ENCODE measurements around the gene CACUL1. TPM values are rescaled to one million over a fixed set of nuclear protein-coding genes. Genes with fewer than 3 reads are reported as not detected.
"Not testable (repeated sequence)": the region's sequence is repeated elsewhere in the genome, so short reads cannot be mapped to it uniquely, and the experiment has no call there.

CACUL1 gene
- polyA plus RNA-seq, 3 donors: 23.8 to 26.8 (median 24.6) TPM

DNA sequence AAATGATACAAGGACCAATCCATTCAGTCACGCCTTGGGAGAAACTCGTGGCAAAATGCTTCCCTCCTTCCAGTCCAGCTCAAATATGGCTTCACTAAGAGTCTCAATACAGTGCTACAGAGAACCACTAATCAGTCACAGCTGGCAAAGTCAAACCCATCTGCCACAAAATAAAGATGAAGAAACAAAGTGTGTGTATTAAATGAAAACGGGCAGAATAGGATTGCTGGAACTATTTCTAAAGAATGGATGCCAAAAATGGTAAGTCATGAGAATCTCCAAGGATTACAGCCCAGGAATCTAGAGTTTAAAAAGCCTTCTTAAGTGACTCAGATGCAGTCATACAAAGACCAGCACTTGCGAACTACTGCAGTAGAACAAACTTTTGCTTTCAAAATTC, 61.9 kb downstream of the CACUL1 start:
- DNase-seq (ENCODE audit: low read depth in 3 of 3, low spot score in 2 of 3): no peak

DNA sequence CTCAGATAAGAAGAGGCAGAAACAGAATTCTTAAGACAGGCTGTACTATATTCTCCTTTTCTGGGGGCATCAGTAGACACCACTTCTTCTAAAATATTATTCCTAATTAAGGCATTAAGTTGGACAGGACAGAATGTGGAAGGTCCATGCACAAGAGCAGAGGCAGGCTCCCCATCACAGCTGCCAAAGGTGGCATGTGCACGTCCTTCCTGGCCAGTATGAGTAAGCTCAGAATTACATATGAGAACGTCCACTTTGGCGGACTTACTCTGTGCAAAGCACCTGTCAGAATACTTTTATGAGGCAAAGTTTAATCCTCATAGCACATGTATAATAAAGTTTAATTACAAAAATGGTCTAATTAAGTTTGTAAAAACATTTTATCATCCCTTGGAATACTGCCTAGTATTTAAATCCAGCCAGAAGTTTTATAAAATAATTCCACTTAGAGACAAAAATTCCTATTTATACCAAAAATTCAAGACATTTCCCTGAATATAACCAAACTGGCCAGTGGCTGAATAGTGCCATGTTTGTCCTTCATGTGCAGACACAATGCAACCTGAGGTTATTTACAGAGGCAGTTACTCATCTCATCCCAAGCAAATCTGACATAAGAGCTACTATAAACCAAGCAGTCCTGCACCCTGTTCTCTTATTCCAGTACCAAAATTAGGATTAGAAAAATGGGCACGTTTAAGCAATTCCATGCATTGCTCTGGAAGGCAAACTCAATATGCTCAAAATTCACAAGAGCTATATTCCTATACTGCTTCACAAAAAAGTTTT, 65.5 kb downstream of the CACUL1 start:
- no peak for DNase-seq (ENCODE audit: low read depth in 3 of 3, low spot score in 2 of 3)

DNA sequence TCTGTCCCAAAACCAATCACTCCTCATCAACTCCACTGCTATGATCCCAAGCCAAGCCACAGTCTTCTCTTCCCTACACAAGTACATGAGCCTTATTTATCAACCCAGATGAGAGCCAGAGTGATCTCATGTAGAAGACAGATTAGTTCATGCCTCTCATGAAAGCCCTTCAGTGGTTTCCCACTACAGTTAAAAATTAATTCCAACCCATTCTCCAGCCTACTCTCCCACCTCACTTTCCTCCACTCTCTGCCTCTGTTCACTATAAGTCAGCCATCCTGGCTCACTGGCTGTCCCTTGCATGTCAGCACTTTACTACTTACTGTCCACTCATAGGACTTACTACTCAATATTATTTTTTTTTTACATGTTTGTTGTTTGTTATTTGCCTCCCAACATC, 67.3 kb downstream of the CACUL1 start:
- no peak for DNase-seq (ENCODE audit: low read depth in 3 of 3, low spot score in 2 of 3)

DNA sequence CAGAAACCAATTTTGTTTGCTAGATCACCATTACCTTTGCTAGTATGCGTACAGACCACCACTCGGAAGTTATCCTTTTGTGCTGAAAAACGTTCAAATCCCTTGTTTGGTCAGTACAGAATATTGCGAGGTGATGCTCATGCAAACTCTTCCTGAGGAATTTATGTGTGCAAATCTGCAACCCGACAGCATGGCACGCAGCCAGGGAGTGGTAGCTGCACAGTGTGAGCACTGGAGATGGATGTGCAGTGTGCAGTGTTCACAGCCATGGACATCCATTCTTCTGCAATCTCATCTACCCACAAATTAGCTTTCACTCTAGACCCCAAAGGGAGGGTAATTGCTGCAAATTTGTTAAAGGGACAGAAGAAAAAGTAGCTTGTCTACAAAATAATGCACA, 72.2 kb downstream of the CACUL1 start:
- no peak for DNase-seq (ENCODE audit: low read depth in 3 of 3, low spot score in 2 of 3)

DNA sequence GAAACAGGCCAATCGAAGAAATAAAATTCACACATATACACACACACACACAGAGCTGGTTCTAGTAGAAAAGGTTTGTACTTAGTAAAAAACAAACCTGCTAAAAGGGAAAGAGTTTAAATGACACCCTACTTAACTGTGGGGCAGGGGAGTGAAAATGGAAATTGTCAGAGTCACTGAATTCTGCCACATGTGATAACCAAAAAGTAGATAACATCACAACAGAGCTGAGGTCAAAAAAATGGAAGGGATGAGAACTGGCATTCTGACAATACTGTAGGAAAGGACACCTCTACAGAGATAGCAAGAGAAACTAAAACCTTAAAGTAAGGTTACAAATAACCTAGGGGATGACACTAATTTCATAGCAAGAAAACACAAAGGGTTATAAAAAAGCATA, 74.6 kb downstream of the CACUL1 start:
- DNase-seq (ENCODE audit: low read depth in 3 of 3, low spot score in 2 of 3): no peak

DNA sequence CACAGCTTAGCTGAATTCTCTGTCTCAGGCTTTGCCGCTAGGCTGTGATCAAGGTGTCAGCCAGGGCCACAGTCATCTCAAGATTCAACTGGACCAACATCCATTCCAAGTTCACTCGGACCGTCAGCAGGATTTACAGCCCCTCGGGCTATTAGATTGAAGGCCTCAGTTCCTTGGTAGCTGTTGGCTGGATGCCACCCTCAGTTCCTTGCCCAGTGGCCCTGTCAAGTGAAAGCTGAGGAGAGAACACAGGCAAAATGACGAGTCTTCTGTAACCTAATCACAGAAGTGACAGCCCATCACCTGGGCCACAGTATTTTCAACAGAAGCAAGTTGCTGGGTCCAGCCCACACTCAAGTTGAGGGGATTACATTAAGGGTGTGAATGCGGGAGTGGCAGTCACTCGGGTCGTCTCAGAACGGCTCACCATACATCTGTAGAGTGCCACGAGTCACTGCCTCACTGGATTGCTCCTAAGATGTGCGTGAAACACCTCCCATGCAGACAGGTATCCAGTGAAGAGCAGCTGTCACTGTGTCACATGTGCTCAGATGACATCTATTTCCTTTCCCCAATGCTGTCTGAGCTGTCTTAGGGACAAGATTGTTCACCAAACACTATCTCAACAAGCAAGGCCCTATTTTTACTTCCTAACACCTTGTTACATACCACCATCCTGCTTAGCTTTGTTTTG, 80.4 kb downstream of the CACUL1 start:
- no peak for DNase-seq (ENCODE audit: low read depth in 3 of 3, low spot score in 2 of 3)

DNA sequence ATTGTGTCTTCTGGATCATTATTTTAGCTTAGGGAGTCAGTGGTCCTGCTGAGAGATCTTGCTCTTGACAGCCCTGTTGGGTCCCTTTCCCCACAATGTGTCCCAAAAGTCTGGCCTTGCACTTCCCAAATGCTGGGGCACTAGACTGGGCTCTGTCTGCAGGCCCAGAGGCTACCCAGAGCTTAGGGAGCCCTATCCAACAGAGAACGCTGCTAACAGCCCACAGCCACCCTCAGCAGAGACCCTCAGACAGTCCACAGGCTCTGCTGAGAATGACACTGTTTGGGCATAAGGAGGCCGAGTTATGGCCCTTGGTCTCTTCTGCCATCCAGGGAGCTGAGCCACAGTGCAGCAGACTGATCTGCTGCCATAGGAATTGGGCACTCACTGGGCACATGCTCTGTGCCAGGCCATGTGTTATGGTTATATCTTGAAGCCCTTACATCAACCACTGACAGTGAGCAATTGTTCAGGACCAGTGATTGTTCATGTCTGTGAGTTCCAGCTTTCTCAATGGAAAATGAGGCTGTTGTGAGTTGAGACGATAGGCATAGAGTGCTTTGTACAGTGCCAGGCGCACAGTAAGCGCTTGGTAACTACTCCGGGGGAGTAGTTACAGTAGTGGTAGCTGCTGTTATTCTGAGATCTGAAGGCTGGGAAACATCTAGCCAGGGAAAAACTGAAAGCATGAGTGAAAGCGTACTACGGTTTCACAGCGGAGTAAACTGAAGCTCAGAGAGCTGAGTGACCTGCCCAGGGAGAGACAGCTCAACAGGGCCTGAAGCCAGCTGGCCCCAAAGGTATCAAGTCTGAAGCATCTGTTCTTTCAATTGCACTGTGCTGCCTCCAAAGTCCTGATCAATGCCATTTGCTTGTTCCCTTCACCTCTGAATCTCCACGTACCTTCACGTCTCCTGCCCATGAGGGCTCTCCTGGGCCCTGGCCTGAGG, 81.7 kb downstream of the CACUL1 start:
- no peak for DNase-seq (ENCODE audit: low read depth in 3 of 3, low spot score in 2 of 3)

DNA sequence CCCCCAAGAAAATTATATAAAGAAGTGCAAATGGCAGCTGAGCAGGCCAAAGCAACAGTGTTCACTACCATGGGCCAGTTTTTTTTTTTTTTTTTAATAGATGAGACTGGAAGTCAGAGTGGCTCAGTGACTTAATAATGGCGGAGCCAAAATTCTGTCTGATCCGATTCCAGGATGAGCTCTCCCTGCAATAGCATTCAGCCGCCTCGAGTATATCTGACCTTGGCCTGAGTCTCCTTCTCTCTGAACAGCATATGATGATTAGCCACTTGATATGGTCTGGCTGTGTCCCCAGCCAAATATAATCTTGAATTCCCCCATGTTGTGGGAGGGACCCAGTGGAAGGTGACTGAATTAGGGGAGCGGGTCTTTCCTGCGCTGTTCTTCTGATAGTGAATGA, 82.6 kb downstream of the CACUL1 start:
- DNase-seq (ENCODE audit: low read depth in 3 of 3, low spot score in 2 of 3): no peak

DNA sequence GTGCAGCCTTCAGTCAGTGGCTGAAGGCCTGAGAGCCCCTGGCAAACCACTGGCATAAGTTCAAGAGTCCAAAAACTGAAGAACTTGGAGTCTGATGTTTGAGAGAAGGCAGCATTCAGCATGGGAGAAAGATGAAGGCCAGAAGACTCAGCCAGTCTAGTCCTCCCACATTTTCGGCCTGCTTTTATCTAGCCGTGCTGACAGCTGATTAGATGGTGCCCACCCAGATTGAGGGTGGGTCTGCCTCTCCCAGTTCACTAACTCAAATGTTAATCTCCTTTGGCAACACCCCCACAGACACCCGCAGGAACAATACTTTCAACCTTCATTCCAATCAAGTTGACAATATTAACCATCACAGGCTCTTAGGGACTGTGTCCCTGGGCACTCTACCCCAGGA, 83.5 kb downstream of the CACUL1 start:
- not testable (repeated sequence) for DNase-seq (ENCODE audit: low read depth in 3 of 3, low spot score in 2 of 3)

DNA sequence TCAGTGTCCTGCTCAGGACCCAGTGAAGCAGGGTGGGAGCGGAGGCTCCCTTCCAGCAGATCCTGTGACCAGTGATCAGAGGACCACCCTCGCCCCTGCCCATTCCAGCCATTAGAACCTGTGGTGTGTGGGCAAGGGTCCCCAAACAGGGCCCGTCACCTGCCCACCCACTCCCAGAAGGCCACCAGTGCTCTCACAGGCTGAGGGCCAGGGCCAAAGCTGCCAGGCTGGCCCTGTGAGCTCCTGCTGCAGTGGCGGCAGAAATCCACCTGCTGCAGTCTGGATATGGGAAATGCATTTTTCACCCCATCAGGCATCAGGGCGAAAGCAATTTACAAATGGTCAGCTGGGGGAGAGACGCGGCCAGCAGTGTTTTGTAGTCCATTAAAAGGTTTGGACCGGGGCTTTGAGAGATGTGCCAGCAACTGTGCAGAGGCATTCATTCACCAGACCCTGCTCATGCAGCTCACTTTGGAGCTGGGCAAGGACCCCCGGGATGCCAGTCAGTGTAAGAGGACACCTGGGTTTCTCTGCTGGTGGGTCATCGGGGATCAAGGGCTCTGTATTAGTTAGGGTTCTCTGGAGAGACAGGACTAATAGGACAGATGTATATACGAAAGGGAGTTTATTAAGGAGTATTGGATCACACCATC, 84.2 kb downstream of the CACUL1 start:
- no peak for DNase-seq (ENCODE audit: low read depth in 3 of 3, low spot score in 2 of 3)

DNA sequence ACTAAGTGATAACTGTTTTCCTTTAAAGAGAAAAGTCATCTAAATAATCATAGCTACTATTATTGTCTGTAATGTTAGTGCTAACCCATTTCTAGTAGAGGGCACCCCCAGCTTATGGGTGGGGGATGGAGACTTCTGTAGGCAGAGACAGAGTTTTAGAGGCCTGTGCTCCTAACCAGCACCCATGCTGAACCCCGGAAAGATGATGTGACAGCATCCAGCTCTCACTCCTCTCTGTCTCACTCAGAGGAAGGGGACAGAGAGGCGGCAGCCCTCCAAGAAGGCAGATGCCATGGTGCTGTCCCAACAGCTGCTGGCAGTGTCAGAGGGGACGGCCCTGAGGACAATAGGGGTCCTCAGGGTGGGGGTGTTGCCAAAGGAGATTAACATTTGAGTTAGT, 84.9 kb downstream of the CACUL1 start:
- no peak for DNase-seq (ENCODE audit: low read depth in 3 of 3, low spot score in 2 of 3)

DNA sequence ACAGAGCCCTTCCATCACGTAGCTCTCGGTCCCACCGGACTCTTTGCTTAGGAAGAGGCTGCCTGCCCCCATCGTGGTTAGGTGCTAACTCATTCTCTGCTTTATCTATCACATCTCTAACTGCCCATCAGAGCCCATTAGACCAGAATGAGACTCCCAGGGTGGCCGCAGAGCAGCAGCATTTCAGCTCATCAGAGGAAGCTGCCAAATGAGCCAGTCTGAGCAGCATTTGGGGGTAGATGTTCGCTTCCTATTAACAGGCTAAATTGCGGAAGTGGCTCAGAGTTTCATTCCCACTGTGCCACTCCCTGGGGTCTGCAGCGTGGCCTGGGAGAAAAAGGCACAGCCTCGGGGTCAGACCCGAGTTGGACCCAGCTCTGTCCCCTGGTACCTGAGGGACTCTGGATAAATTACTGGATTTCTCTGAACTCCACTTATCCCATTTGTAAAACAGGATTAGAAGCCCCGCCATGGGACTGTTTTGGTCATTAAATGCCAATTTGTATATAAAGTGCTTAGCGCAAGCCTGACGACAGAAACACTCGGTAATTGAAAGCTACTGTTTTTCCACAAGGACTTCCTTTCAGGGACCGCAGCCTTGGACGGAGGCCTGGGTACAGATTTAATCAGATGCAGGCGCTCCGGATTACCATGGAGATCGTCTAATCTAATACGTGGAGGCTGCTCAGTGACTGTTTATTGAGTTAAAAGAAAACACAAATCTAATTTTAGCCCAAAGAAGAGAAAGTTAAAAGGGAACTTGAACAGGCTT, 85.6 kb downstream of the CACUL1 start:
- DNase-seq (ENCODE audit: low read depth in 3 of 3, low spot score in 2 of 3): peak in 2 of 3 donors; percentile 33 to 36

DNA sequence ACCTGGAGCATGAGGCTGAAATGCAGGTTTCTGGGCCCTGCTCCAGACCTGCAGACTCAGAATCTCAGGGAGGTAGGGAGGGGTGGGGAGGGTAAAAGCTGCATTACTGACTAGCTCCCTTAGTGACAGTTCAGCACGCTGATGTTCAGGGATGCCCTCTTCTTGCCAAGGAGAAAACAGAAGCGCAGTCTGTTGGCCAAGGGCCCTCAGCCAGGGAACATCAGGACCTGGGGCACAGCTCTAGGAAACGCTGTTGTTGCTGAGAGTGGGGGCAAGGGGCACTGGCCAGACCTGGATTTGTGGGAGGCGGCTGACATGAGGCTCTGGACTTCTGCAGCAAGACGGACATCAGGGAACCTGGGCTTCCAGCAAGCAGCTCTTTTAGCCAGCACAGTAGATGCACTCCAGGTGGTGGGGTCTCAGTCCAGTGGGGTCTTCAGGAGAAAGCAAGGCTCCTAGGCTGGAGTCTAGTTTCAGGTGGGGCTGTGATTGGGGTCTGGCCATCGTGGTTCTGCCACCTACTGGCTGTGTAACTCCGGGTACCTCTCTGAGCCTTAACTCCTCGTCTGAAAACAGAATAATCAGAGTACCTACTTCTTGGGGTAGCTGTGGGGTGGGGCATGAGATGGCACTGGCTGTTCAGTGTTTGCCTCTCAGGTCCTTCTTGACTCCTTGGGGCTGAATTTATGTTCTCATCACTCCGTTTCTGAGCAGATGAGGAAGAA, 86.4 kb downstream of the CACUL1 start:
- no peak for DNase-seq (ENCODE audit: low read depth in 3 of 3, low spot score in 2 of 3)

DNA sequence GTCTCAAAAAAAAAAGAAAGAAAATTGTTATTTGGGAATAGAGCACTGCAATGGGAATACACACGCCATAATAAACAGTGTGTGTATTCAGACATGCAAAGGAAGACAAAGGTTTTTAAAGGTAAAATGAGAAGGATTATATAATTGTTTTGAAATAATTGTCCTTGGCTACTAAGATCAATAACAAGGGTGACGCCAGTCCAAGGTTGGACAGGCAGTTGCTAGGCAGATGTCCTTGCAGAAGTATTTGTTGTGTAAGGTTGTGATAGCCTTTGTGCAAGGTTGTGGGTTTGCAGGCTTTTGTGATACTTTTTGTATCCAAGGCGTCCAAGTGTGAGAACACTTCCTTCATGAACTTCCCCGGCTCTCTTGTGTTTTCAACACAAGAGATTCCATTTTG, 87.0 kb downstream of the CACUL1 start:
- DNase-seq (ENCODE audit: low read depth in 3 of 3, low spot score in 2 of 3): no peak

DNA sequence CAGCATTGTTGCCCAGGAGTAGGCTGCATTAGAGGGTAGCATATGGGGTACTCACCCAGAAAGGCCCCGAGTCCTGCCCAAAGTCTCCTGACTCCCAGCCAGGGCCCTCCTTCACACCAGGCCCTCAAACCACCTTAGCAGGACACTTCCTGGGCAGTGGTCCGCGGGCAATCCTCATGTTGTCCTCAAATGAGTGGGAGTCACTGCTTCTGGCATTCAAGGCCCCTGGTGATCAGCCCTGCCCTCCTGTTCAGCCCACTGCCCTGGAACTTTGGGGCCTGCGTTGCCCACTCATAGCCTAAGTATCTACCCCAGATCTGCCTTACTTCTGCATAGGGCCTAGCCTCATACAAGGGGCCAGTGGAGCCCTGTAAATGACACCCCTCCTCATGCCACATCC, 88.4 kb downstream of the CACUL1 start:
- DNase-seq (ENCODE audit: low read depth in 3 of 3, low spot score in 2 of 3): no peak

DNA sequence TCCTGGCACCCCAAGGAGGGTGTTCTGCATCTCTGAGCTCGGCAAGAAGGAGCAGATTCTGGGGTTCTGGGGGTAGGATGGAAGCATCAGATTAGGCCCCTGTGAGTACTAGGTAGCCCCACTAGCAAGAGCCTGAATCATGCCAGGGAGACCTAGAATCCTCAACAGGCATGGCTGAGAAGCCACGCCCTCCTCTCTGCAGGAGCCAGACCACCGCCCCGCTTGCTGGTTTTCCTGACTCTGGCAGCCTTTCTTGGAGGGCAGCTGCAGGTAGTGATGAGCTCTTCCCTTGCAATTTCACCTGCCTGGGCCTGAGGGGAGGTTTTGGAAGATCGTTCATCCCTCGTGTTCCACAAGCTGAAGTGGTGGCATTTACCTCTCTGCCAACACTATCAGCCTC, 90.4 kb downstream of the CACUL1 start:
- no peak for DNase-seq (ENCODE audit: low read depth in 3 of 3, low spot score in 2 of 3)

DNA sequence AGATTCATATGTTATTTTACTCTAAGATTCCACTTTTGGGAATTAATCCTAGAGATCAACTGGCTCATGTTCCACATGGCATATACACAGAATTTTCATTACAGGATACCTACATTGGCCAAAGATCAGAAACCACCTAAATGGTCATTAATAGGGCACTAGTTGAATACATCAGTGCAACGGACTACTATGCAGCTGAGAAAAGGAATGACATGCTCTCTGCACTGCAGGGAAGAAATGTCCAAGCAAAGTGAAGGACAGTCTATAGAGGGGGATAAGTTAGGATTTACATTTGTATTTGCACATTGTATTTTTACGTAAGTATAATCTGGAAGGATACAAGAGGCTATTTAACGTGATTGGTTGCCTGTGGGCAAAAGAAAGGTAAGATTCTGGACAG, 91.6 kb downstream of the CACUL1 start:
- DNase-seq (ENCODE audit: low read depth in 3 of 3, low spot score in 2 of 3): no peak

DNA sequence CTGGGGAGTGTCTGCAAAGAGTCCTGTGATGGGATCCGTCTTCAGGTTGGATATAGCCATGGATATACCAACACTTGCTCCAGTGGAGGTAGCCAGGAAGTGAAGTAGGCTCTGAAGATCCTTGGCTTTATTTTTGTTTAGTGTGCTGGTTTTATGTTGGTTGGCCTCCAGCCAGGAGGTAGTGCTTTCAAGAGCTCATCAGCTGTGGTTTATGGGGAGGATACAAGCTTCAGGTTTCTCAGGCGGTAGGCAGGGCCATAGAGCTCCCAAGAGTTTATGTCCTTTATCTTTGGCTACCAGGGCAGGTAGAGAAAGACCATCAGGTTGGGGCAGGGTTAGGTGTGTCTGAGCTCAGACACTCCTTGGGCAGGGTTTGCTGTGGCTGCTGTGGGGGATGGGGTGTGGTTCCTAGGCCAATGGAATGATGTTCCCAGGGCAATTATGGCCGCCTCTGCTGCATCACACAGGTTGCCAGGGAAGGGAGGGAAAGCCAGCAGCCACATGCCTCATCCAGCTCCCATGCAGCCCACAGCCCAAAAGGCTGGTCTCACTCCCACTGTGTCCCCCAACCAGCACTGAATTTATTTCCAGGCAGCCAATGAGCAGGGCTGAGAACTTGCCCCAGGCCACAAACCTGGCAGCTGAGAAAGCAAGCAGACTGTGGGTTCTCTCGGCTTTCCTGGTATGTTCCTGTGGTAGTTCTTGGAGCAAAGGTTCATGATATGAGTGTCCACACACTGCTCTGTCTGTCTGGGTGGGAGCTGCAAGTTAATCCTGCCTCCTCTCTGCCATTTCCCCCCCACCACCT, 92.3 kb downstream of the CACUL1 start:
- no peak for DNase-seq (ENCODE audit: low read depth in 3 of 3, low spot score in 2 of 3)

DNA sequence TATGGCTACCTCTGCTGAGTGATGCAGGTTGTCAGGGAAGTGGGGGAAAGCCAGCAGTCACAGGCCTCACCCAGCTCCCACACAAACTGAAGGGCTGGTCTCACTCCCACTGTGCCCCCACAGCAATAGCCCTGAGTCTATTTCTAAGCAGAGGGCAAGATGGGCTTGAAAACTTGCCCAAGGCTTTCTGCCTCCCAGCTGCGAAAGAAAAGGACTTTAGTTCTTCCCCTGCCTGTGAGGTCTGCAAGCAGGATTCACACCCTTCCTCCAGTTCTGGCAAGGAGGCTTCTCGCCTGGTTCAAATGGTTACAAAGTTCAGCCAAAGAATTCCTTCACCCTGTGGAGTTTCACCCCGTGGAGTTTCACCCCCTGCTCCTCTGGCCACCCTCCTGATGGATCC, 96.0 kb downstream of the CACUL1 start:
- DNase-seq (ENCODE audit: low read depth in 3 of 3, low spot score in 2 of 3): no peak
